ENCODE measurements around the gene SGCA. TPM values are rescaled to one million over a fixed set of nuclear protein-coding genes. Genes with fewer than 3 reads are reported as not detected.

The SGCA gene
- total and polyA plus RNA-seq, 3 donors from 2014 or later: 2.4 to 33.1 (median 7.6) TPM

DNA sequence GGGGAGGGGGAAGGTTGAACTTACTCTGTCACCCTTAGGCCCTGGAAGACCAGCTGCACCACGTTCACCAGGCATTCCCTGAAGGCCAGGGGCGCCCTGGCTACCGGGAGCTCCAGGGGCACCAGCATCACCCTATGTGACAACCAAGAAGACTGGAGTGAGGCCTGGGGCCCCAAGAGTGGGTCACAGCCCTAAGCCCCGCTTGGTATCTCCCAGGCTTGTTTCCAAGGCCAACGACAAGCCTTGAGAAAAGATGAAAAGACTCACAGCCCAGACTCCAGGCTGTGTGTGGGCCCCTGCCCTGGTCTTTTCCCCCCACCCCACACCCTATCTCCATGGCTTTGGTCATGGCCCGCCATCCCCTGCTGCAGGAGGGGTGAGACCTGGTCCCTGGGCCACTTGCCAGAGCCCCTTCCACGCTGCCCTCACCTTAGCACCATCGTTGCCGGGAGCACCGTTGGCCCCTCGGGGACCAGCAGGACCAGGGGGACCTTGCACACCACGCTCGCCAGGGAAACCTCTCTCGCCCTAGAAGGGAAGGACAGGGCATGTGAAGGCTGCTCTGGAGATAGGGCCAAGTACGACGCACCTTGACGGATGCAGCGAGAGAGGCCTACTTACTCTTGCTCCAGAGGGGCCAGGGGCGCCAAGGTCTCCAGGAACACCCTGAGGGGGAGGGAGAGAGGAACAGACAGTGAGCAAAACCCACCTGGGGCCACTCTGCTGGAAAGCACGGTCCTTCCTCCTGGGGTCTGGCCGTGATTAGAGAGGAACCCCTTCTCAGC is 25.7 kb downstream of the SGCA start:
- intact Hi-C loops (cut with DNase I; ENCODE audit: low total_unique reads): no loop called here
- Histone ChIP-seq H3K4me3 (no peak overlapping the region), H3K27ac (no peak overlapping the region), H3K9me3 (no peaks in the 10 kb centered on the region), H3K4me1 (no peaks in the 10 kb centered on the region), H3K36me3 (ENCODE audit: low read depth, missing control alignments) (no peaks in the 10 kb centered on the region), H3K27me3 (no peaks in the 10 kb centered on the region)
- 59 to 70% methylated on average over 16 to 21 of the region's 21 CpGs for WGBS, 2 donors
- TF ChIP-seq, protein P1, sequence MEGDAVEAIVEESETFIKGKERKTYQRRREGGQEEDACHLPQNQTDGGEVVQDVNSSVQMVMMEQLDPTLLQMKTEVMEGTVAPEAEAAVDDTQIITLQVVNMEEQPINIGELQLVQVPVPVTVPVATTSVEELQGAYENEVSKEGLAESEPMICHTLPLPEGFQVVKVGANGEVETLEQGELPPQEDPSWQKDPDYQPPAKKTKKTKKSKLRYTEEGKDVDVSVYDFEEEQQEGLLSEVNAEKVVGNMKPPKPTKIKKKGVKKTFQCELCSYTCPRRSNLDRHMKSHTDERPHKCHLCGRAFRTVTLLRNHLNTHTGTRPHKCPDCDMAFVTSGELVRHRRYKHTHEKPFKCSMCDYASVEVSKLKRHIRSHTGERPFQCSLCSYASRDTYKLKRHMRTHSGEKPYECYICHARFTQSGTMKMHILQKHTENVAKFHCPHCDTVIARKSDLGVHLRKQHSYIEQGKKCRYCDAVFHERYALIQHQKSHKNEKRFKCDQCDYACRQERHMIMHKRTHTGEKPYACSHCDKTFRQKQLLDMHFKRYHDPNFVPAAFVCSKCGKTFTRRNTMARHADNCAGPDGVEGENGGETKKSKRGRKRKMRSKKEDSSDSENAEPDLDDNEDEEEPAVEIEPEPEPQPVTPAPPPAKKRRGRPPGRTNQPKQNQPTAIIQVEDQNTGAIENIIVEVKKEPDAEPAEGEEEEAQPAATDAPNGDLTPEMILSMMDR (IDR thresholded peaks at IDR 0.05): no peak
- no peak for TF ChIP-seq POLR2A (IDR thresholded peaks at IDR 0.05)
- no peak for DNase-seq

DNA sequence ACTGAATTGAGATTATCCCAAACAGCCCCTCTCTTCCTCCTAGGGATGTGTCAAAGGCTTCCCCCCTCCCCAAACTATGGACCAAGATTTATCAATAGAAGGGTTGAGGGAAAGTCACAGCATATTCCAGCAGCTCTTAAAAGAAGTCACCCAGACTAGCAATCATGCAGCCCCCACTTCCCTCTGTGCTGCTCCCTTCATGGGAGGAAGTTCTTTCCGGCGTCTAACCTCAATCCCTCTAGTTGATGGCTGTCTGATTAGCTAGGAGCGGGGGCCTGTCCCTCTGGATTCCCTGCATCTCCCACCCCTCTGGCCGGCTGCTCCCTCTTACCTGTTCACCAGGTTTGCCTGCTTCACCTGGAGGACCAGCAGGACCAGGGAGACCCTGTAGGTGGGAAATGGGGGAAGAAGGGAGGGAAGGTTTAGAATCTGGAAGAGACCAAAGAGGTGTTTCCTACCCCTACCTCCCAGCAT is 26.4 kb downstream of the SGCA start:
- WGBS, 2 donors: 76 to 85% methylated on average over 4 of the region's 4 CpGs
- Histone ChIP-seq H3K27me3 (no peaks in the 10 kb centered on the region), H3K4me1 (no peaks in the 10 kb centered on the region), H3K36me3 (ENCODE audit: low read depth, missing control alignments) (no peaks in the 10 kb centered on the region), H3K9me3 (no peaks in the 10 kb centered on the region), H3K27ac (no peak overlapping the region), H3K4me3 (no peak overlapping the region)
- TF ChIP-seq, protein P1 (IDR thresholded peaks at IDR 0.05): no peak
- TF ChIP-seq POLR2A (IDR thresholded peaks at IDR 0.05): no peak
- intact Hi-C loops (cut with DNase I; ENCODE audit: low total_unique reads): no loop called here
- no peak for DNase-seq

DNA sequence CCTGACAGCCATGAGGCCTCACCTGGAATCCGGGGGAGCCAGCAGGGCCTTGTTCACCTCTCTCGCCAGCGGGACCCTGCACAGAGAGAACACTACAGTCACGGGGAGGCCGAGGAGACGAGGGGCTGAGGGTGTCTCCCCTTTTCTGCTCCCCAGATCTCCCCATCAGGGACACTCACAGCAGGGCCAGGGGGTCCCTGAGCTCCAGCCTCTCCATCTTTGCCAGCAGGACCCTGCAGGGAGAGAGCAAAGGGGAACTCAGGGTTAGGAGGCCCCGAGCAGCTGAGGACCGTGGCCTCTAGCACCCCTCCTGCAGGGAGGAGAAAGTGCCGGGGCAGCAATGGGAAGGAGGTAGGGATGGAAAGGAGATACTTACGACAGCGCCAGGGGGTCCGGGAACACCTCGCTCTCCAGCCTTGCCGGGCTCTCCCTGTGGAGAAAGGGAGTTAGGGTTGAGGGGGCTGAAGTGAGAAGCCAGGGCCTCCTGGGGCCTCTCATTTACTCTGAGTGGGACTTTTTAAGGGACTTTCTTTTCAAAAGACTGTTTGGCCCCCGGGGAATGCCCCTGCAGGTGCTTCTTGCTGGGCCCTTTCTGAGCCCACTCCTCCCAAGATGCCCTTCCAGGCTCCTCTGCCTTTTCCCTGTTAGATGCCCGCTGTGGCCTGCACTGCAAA is 26.9 kb downstream of the SGCA start:
- H3K36me3 ChIP-seq (ENCODE audit: low read depth, missing control alignments): no peaks in the 10 kb centered on the region
- intact Hi-C loops (cut with DNase I; ENCODE audit: low total_unique reads): no loop called here
- no peak overlapping the region for H3K27ac ChIP-seq
- H3K4me1 ChIP-seq: no peaks in the 10 kb centered on the region
- 82 to 83% methylated on average over 16 of the region's 16 CpGs for WGBS, 2 donors
- no peaks in the 10 kb centered on the region for H3K9me3 ChIP-seq
- TF ChIP-seq POLR2A (IDR thresholded peaks at IDR 0.05): no peak
- TF ChIP-seq, protein P1 (IDR thresholded peaks at IDR 0.05): no peak
- DNase-seq: no peak
- no peaks in the 10 kb centered on the region for H3K27me3 ChIP-seq
- H3K4me3 ChIP-seq: no peak overlapping the region

DNA sequence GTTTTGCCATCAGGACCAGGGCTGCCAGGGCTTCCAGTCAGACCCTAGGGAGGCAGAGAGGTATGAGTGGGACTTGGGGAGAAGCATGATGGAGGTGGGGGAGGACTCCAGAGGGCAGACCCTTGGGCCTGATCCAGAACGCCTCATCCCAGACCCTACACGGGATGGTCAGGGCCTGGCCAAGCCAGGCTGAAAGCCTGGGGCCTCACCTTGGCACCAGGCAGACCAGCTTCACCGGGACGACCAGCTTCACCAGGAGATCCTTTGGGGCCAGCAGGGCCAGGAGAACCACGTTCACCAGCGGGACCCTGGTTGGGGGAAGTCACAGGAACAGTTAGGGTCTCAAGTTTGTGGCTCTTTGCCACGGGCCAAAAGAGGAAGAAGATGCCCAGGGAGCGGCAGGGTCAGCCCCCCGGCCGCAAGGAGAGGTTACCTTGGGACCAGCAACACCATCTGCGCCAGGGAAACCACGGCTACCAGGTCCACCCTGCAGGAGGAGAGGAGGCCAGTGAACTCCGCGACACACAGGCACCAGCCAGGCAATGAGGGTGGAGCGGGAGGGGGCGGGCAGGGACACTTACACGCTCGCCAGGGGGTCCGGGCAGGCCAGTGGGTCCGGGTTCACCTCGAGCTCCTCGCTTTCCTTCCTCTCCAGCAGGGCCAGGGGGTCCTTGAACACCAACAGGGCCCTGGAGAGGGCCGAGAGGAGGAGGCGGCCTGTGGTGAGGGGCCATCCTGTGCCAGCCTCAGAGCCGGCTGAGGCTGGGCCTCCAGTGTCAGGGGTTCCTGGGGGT is 28.5 kb downstream of the SGCA start:
- Histone ChIP-seq H3K9me3 (no peaks in the 10 kb centered on the region), H3K27ac (no peak overlapping the region), H3K36me3 (ENCODE audit: low read depth, missing control alignments) (no peaks in the 10 kb centered on the region), H3K4me3 (no peak overlapping the region), H3K27me3 (no peaks in the 10 kb centered on the region), H3K4me1 (peaks cover 4% of the 10 kb centered on the region)
- TF ChIP-seq, protein P1 (IDR thresholded peaks at IDR 0.05): no peak
- TF ChIP-seq POLR2A (IDR thresholded peaks at IDR 0.05): no peak
- intact Hi-C loops (cut with DNase I; ENCODE audit: low total_unique reads): no loop called here
- DNase-seq: no peak
- 82 to 91% methylated on average over 9 to 25 of the region's 25 CpGs for WGBS, 2 donors

Data from testis (tissue), 3 donors.